Mucosa of descending colon (tissue), 3 donors: ENCODE measurements around the gene SLC25A10. TPM values are rescaled to one million over a fixed set of nuclear protein-coding genes. Genes with fewer than 3 reads are reported as not detected.

Experiments
- ATAC-seq: fragments of 200-7000 bp; cut with Tn5 transposase; one replicate; pipeline ENCODE4 v1.9.1; 2020; ENCODE audit warnings: mild to moderate bottlenecking, moderate library complexity
- DNase-seq, 3 donors: peaks; one replicate each; pipeline ENCODE4 v3.0.0-alpha.2; 2020
- H3K36me3 ChIP-seq: fragments of 200-600 bp; one replicate; pipeline ENCODE4 v1.8.0; 2021; ENCODE audit warnings: low read depth, mild to moderate bottlenecking
- H3K4me1 ChIP-seq: fragments of 200-600 bp; one replicate; pipeline ENCODE4 v1.8.0; 2021; ENCODE audit warnings: low read depth, mild to moderate bottlenecking
- H3K4me3 ChIP-seq: fragments of 200-600 bp; one replicate; pipeline ENCODE4 v1.8.0; 2021; ENCODE audit warnings: mild to moderate bottlenecking
- H3K9me3 ChIP-seq: fragments of 200-600 bp; one replicate; pipeline ENCODE4 v1.8.0; 2021; ENCODE audit warnings: mild to moderate bottlenecking
- CTCF ChIP-seq: fragments of 200-600 bp; IDR thresholded peaks from one replicate; pipeline ENCODE4 v1.8.0; 2022; ENCODE audit warnings: antibody characterized with exemption, mild to moderate bottlenecking
- intact Hi-C, 2 donors: fragments of 100-400 bp; cut with DNase I in 1 of 2; cut with micrococcal nuclease in 1 of 2; formaldehyde crosslinking; loops; one replicate each; pipeline versions ENCODE4 v1.11.0 to v1.11.1; 2022; cut with DNase I, micrococcal nuclease
- long read RNA-seq, 2 donors: library from polyadenylated mRNA; unstranded; transcript quantifications; one replicate each; pipeline ENCODE4 v2.0.0, GENCODE V29; 2019 to 2021
- total RNA-seq, 3 donors: library from RNA; stranded (reverse); fragmentation: NEBNext Ultra II Directional in 2 of 3; extraction: Animal tissue kit (Norgen Biotek cat#: 25700) in 2 of 3; gene quantifications; one replicate each; pipeline versions ENCODE4 v1.2.1 to v1.2.4, GENCODE V29; 2021 to 2023
- donor health status: DM: no; HTN: no; CAD: no; lungs with moderate emphysema.
- donor health status: DM: no; HTN: no; CAD: no.
- donor health status: DM: no; HTN: yes; CAD: no.

The SLC25A10 gene
- total RNA-seq = 10 to 100 TPM; 22.9 to 61.6 (median 57.6) TPM
- long read RNA-seq, donor 1, transcript SLC25A10-202 (11 exons, 1,885 nt) = major isoform, 36 of 59 reads
- long read RNA-seq, donor 1, partial matches to known transcripts = 4 of 59 reads
- long read RNA-seq, donor 1, other reads (novel, unspliced or antisense) = 15 of 59 reads
- long read RNA-seq, donor 2, transcript SLC25A10-202 (11 exons, 1,885 nt) = major isoform, 30 of 45 reads
- long read RNA-seq, donor 2, partial matches to known transcripts = 2 of 45 reads
- long read RNA-seq, donor 2, other reads (novel, unspliced or antisense) = 9 of 45 reads

- intact Hi-C loops = no loop called here
- H3K4me3 ChIP-seq = peak within 1 kb of the TSS; percentile 74
- no peaks in the 10 kb centered on the region for H3K36me3 ChIP-seq
- DNase-seq = peak; percentile 85 to 92 (median 92)
- peak; percentile 79 for ATAC-seq
- no peak for TF ChIP-seq CTCF
- H3K4me1 ChIP-seq = peaks cover 36% of the 10 kb centered on the region
- no peaks in the 10 kb centered on the region for H3K9me3 ChIP-seq
These were observed at the start of gene SLC25A10 for GRCh38 chr17:81711814-81712467. SLC25A10 (plus strand) TSS chr17:81712284; CDS start chr17:81712427, 143 bp downstream.

GRCh38 chr17:81664051-81664470 is 48.0 kb upstream of the SLC25A10 start:
- Histone ChIP-seq H3K4me3 (no peak overlapping the region), H3K36me3 (no peaks in the 10 kb centered on the region), H3K9me3 (no peaks in the 10 kb centered on the region), H3K4me1 (peaks cover 21% of the 10 kb centered on the region)
- no peak for DNase-seq
- intact Hi-C loops = no loop called here
- no peak for TF ChIP-seq CTCF
- ATAC-seq = no peak

GRCh38 chr17:81665205-81666091 is 46.6 kb upstream of the SLC25A10 start:
- Histone ChIP-seq H3K4me3 (peak overlapping the region; percentile 96), H3K9me3 (no peaks in the 10 kb centered on the region), H3K4me1 (peaks cover 17% of the 10 kb centered on the region), H3K36me3 (no peaks in the 10 kb centered on the region)
- ATAC-seq = peak; percentile 45
- no peak for TF ChIP-seq CTCF
- intact Hi-C loops = no loop called here
- peak in 2 of 3 donors; percentile 41 to 55 for DNase-seq

- DNase-seq (peak in 1 of 3 donors; percentile 26), ATAC-seq (peak; percentile 43)
- intact Hi-C loops = no loop called here
- Histone ChIP-seq H3K4me1 (peaks cover 17% of the 10 kb centered on the region), H3K4me3 (peak overlapping the region; percentile 96), H3K9me3 (no peaks in the 10 kb centered on the region), H3K36me3 (no peaks in the 10 kb centered on the region)
- no peak for TF ChIP-seq CTCF
These were observed 46.1 kb upstream of the SLC25A10 start for GRCh38 chr17:81666092-81666341.

- peak; percentile 99 for ATAC-seq
- no peaks in the 10 kb centered on the region for H3K9me3 ChIP-seq
- H3K36me3 ChIP-seq = no peaks in the 10 kb centered on the region
- intact Hi-C loops = no loop called here
- DNase-seq = peak; percentile 97 to 98 (median 97)
- peaks cover 17% of the 10 kb centered on the region for H3K4me1 ChIP-seq
- TF ChIP-seq CTCF = no peak
- peak within 1 kb of the TSS; percentile 96 for H3K4me3 ChIP-seq
These were observed 45.5 kb upstream of the SLC25A10 start, which contains the start of the genes CCDC137 and OXLD1 for GRCh38 chr17:81666342-81667191. CCDC137 (plus strand) TSS chr17:81666737; CDS start chr17:81666767, 30 bp downstream. OXLD1 (minus strand) TSS chr17:81666605; CDS start chr17:81666577, 28 bp downstream.
